Mammary epithelial cell (primary cell): Measurements from ENCODE around the gene ZC3H7B.

ENCODE experiments used
- EZH2 ChIP-seq: IDR thresholded peaks from 2 replicates; pipeline ENCODE4 v1.6.1; 2012; ENCODE audit warnings: low read length, inconsistent platforms, borderline replicate concordance
- TF ChIP-seq, protein P1 (sequence below), 2 donors: IDR thresholded peaks in 1 of 2; conservative IDR thresholded peaks in 1 of 2; 2 replicates each; pipeline ENCODE4 v1.5.1; 2011 to 2012; ENCODE audit warnings: inconsistent platforms in 2 of 2, low read length in 2 of 2, mild to moderate bottlenecking in 2 of 2, control low read depth in 1 of 2, low read depth in 1 of 2; ENCODE audit not compliant: insufficient read depth in 1 of 2; ENCODE audit errors: extremely low read depth in 1 of 2

GRCh38 chr22:41290262-41291221 is 10.8 kb upstream of the ZC3H7B start:
- TF ChIP-seq, protein P1, sequence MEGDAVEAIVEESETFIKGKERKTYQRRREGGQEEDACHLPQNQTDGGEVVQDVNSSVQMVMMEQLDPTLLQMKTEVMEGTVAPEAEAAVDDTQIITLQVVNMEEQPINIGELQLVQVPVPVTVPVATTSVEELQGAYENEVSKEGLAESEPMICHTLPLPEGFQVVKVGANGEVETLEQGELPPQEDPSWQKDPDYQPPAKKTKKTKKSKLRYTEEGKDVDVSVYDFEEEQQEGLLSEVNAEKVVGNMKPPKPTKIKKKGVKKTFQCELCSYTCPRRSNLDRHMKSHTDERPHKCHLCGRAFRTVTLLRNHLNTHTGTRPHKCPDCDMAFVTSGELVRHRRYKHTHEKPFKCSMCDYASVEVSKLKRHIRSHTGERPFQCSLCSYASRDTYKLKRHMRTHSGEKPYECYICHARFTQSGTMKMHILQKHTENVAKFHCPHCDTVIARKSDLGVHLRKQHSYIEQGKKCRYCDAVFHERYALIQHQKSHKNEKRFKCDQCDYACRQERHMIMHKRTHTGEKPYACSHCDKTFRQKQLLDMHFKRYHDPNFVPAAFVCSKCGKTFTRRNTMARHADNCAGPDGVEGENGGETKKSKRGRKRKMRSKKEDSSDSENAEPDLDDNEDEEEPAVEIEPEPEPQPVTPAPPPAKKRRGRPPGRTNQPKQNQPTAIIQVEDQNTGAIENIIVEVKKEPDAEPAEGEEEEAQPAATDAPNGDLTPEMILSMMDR (conservative IDR thresholded peaks at IDR 0.05 in 1 of 2, IDR thresholded peaks at IDR 0.05 in 1 of 2; ENCODE audit: extremely low read depth in 1 of 2, insufficient read depth in 1 of 2, low read depth in 1 of 2, low read length in 2 of 2) = no peak
- no peak for TF ChIP-seq EZH2
